BLaER1 (cell line): ENCODE results near the gene MBNL2.

Source experiments
- H3K27ac ChIP-seq: shearing (Covaris generic); formaldehyde crosslinking; 2 replicates; pipeline ENCODE4 v1.8.1; 2022
- H3K27me3 ChIP-seq: shearing (Covaris generic); formaldehyde crosslinking; 2 replicates; pipeline ENCODE4 v1.8.1; 2022
- H3K36me3 ChIP-seq: shearing (Covaris generic); formaldehyde crosslinking; 2 replicates; pipeline ENCODE4 v1.8.1; 2022
- H3K4me1 ChIP-seq: shearing (Covaris generic); formaldehyde crosslinking; 2 replicates; pipeline ENCODE4 v1.8.1; 2022
- H3K4me2 ChIP-seq: shearing (Covaris generic); formaldehyde crosslinking; 2 replicates; pipeline ENCODE4 v1.8.1; 2022
- H3K4me3 ChIP-seq: shearing (Covaris generic); formaldehyde crosslinking; 2 replicates; pipeline ENCODE4 v1.8.1; 2022
- H3K9ac ChIP-seq: shearing (Covaris generic); formaldehyde crosslinking; 2 replicates; pipeline ENCODE4 v1.8.1; 2022
- H3K9me3 ChIP-seq: shearing (Covaris generic); formaldehyde crosslinking; 2 replicates; pipeline ENCODE4 v1.8.1; 2022
- H4K20me1 ChIP-seq: shearing (Covaris generic); formaldehyde crosslinking; 2 replicates; pipeline ENCODE4 v1.8.1; 2022
- Cebpa-rat ChIP-seq: shearing (Covaris generic); IDR thresholded peaks from 2 replicates; pipeline ENCODE4 v1.8.1; 2022

The MBNL2 gene

DNA sequence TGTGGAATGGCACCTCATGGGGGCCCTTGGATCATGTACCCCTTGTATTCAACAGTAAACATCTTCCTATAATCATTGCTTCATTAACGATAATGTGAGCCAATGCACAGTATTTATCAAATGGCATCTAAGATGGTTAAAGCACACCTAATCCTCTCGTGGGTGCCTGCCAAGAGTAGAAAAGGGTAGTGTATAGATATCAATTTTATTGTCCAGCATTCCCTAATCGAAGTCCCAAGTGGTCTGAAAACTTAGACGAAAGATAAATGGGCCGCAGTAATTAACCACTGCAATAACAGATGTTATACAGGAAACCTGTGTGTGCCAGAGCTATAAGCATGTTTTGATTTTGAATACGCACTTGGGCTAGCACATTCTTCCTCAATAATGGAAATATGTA is 667 bp upstream of the MBNL2 start:
- H4K20me1 ChIP-seq, result peaks cover 16% of the 10 kb centered on the region; the same call in 1 of the 2 replicates
- H3K9me3 ChIP-seq, result no peaks in the 10 kb centered on the region
- H3K4me1 ChIP-seq, result peaks cover 36% of the 10 kb centered on the region
- no peaks in the 10 kb centered on the region for H3K36me3 ChIP-seq
- no peaks in the 10 kb centered on the region for H3K27me3 ChIP-seq
- TF ChIP-seq Cebpa-rat, result no peak
- 0 out of 2 replicates have a peak overlapping the region, but pooled peaks have one; percentile 81 for H3K9ac ChIP-seq
- peak overlapping the region; percentile 74 for H3K4me3 ChIP-seq
- no peak overlapping the region for H3K27ac ChIP-seq
- H3K4me2 ChIP-seq, result peak overlapping the region; percentile 96

DNA sequence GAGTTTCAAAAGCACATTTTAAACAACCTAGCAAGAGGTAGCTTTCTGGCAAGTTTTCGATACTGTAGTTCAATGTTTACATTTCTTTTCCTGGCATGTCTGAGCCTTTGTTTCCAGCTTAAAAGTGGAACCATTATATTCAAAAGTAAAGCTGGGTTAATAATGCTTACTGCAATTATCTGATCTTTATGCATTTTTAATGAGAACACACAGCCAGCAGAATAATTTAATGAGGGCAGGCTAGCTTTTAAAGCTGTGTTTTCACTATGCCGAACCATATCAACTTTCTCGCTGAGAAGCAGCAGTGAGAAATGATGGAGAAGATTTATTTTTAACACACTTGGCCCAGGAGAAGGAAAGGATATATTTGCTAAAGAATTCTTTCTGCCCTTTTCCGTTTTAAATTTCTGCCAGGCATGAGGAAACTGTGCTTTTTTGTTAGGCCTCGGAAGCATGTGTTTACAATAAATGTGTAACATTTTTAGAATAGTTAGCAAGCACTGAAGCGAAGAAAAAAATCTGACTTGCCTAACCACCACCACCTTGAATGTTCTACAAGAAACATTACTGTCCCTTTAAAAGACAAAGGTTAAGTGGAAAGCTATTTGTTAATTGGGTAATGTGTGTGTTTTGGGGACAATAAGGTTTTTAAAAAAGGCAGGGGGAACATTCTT is 1.0 kb downstream of the MBNL2 start:
- Histone ChIP-seq H4K20me1 (peaks cover 33% of the 10 kb centered on the region; the same call in 1 of the 2 replicates), H3K9ac (peak overlapping the region; percentile 81), H3K4me1 (peaks cover 53% of the 10 kb centered on the region), H3K36me3 (no peaks in the 10 kb centered on the region), H3K9me3 (no peaks in the 10 kb centered on the region), H3K4me2 (peak overlapping the region; percentile 96), H3K27ac (peak overlapping the region; percentile 71), H3K4me3 (peak overlapping the region; percentile 74), H3K27me3 (no peaks in the 10 kb centered on the region)
- TF ChIP-seq Cebpa-rat, result no peak

DNA sequence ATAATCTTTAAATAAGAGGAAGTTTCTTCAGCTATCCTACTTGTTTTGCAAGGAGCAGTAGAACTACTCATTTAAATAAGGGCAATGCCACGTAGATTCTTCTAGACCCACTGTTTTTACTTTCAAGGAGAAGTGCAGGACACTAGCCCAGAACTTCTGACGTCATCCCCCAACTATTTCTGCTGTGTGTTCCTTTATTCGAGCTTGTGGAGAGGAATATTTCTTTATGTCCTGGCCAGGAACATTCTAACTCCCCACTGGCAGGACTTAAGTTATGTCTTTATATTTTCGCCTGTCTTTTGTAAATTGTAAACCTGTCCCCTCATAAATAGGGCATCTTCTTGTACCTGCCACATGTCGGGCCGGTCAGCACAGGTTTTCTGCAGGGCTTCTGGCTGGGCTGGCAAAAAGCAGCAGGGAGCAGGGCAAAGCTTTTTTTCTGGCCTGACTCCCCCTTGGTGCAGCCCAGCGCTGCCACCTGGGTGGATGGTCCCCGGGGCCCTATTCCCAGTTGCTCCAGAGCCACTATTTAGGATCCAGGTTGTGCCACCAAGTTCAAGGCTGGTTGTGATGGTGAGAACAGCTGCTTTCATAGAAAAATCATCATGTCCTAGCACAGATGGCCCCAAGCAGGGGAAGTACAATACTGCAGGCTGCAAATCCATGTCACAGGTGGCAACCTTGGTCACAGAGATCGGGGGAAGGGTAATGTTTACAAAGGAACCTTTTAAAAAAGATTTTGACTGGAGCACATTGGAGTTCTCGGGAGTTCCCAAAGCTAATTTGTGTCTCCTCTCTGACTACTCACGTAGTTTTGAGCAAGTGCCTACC is 1.8 kb downstream of the MBNL2 start:
- Histone ChIP-seq H3K4me1 (peaks cover 53% of the 10 kb centered on the region), H3K36me3 (no peaks in the 10 kb centered on the region), H3K4me3 (peak overlapping the region; percentile 74), H3K9ac (peak overlapping the region; percentile 81), H3K27me3 (no peaks in the 10 kb centered on the region), H3K9me3 (no peaks in the 10 kb centered on the region), H4K20me1 (peaks cover 33% of the 10 kb centered on the region; the same call in 1 of the 2 replicates), H3K4me2 (peak overlapping the region; percentile 96), H3K27ac (peak overlapping the region; percentile 71)
- TF ChIP-seq Cebpa-rat, result no peak

DNA sequence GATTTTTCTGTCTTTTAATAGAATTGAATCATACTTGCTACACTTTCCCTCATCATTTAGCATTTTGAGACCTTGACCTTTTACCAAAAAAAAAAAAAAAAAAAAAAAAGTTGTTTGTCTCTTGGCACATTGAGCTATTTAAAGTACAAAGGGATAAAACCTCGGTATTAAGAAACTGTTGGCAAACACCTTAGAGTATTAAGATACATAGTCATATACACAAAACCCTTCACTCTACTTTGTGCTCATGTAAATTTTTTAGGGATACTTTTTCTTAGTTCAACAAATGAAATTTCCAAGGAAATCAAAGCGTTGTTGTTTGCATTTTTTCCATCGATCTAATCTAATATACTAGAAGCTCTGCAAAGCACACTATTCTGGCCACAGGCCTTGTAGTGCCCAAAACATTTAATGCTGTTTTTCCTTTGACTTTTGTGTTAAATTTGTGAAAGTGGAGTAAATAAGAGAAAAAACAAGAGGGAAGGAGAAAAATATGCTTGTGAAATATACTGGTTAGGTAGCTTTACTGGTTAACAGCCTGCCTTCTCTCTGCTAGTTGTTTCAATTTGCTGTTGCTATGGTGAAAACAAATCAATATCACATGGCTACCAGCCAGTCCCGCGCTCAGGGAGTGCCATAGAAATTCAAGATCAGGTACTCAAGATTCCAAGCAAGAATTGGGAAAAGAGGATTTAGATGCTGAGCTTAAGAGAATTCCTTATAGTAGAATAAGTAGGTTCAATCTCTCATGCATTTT is 2.6 kb downstream of the MBNL2 start:
- peaks cover 53% of the 10 kb centered on the region for H3K4me1 ChIP-seq
- no peaks in the 10 kb centered on the region for H3K9me3 ChIP-seq
- H3K9ac ChIP-seq, result peak overlapping the region; percentile 81
- peak overlapping the region; percentile 74 for H3K4me3 ChIP-seq
- no peaks in the 10 kb centered on the region for H3K36me3 ChIP-seq
- peak overlapping the region; percentile 96 for H3K4me2 ChIP-seq
- peaks cover 36% of the 10 kb centered on the region; the same call in 1 of the 2 replicates for H4K20me1 ChIP-seq
- H3K27ac ChIP-seq, result peak overlapping the region; percentile 71; the same call in 1 of the 2 replicates
- TF ChIP-seq Cebpa-rat, result no peak
- no peaks in the 10 kb centered on the region for H3K27me3 ChIP-seq

DNA sequence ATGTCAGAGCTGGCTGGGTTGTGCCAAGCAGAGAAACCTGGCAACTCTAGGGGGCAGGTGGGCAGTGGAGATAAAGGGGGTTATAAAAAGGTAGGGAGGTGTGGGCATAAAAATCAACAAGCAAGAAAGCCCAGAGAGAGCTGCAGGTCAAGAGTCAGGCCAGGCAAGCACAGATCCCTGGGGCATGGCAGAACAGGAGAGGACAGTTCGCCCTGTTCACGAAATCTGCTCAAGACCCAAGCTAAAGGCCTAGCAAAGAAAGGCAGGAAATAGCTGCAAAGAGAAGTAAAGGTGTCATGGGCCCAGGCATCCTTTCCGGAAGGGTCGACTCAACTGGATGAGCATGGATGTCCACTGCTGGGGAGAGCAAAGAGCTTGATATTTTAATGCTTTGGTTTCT is 3.4 kb downstream of the MBNL2 start:
- TF ChIP-seq Cebpa-rat, result no peak
- Histone ChIP-seq H3K27me3 (no peaks in the 10 kb centered on the region), H3K9me3 (no peaks in the 10 kb centered on the region), H3K4me1 (peaks cover 53% of the 10 kb centered on the region), H3K4me3 (peak overlapping the region; percentile 74), H3K27ac (peak overlapping the region; percentile 55; the same call in 1 of the 2 replicates), H4K20me1 (peaks cover 44% of the 10 kb centered on the region; the same call in 1 of the 2 replicates), H3K36me3 (no peaks in the 10 kb centered on the region), H3K4me2 (peak overlapping the region; percentile 96), H3K9ac (peak overlapping the region; percentile 81)

DNA sequence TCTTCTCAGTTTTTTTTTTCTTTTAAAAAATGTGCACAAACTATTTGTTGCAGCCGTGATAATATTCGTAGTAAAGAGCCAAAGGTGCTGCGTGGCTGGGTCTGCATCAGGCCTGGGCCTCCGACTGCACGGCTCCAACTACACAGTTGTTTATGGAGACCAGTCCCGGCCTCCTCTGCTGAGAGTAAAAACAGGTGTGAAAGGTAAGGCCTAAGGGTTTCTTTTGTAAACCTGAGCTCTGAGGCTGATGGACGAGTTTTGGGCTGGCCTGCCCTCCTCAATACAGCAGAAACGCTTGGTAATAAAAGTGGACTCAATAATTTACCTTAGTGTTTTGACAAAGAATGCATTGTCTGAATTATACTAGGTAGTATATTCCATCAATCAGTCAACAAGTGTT is 3.9 kb downstream of the MBNL2 start:
- H3K9ac ChIP-seq, result peak overlapping the region; percentile 81

DNA sequence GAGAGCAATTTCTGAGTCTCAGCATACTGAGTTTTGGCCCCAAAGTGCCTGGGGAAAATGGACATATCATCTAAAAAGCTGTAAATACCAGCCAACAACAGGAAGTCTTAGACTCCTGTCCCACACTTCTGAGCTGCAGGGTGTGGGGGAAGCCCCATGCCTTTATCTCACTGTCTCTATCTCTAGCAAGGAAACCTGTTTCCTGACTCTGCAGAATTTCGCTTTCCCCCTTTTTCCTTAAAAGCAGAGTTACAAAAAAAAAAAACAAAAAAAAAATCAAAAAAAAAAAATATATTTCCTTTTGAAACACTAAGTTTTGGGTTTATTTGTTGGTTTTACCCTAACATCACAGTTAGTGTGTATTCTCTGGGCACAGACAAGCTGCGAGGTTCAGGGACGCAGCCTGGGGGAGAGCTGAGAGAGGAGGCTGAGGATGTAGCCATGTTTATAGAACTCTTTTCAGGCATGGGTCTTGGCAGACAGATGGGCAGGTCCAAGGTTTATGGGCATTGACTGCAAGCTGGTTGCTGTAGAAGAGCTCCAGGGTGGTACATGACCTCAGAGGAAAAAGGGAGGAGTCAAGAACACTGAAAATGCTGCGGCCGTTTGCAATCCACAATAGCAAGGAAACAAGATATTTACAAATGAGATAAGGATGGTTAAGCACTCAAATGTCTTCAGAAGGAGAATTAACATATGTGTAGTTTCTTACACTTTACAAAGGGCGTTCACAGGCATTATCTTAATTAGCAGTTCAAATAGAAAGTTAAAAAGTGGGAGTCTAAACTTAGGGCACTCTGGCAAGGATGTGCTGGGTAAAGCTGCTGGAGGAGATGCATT is 4.9 kb downstream of the MBNL2 start:
- no peak overlapping the region for H3K27ac ChIP-seq
- no peak for TF ChIP-seq Cebpa-rat
- H3K9ac ChIP-seq, result no peak overlapping the region

More for the DNA sequence above, 3.9 kb downstream of the MBNL2 start:
- peaks cover 49% of the 10 kb centered on the region; the same call in 1 of the 2 replicates for H4K20me1 ChIP-seq
- no peak for TF ChIP-seq Cebpa-rat
- H3K36me3 ChIP-seq, result peaks cover under 1% of the 10 kb centered on the region; the same call in 1 of the 2 replicates
- H3K9me3 ChIP-seq, result no peaks in the 10 kb centered on the region
- peak overlapping the region; percentile 74 for H3K4me3 ChIP-seq
- H3K4me2 ChIP-seq, result peak overlapping the region; percentile 96
- peaks cover 53% of the 10 kb centered on the region for H3K4me1 ChIP-seq
- H3K27ac ChIP-seq, result peak overlapping the region; percentile 55; the same call in 1 of the 2 replicates
- no peaks in the 10 kb centered on the region for H3K27me3 ChIP-seq

DNA sequence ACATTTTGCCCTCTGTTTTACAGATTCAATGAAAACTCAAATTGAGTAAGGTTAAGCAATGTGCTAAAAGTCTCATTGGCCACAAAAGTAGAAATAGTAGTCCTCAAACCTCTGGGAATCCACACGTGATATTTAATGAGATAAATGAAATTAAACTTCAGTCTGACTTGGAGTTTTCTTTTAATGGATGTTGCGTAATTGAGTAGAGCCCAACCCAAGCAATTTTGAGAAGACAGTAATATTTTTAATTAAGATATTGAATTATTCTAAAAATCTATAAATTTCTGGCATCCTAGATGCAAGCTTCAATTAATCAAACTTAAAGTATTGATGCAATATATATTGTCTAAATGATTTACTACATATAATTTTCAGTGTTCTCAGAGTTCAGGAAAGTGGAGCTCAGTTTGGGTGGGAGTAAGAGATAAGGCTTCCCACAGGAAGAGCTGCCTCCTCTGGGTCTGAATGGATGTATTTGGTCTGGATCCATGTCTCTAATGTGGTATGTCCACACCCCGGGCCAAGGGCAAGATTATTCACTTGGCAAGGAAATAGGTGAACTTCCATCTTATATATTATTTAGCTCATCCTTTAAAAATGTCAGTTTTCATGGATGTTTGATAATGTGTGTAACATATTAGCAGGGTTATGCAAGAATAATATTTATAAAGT is 6.9 kb downstream of the MBNL2 start:
- peak; percentile 22; the same call in 1 of the 2 replicates for TF ChIP-seq Cebpa-rat
- no peak overlapping the region for H3K27ac ChIP-seq
- peaks cover 8% of the 10 kb centered on the region for H3K9me3 ChIP-seq
- H3K4me2 ChIP-seq, result no peak overlapping the region
- peaks cover 71% of the 10 kb centered on the region for H4K20me1 ChIP-seq
- H3K4me3 ChIP-seq, result no peak overlapping the region
- no peaks in the 10 kb centered on the region for H3K27me3 ChIP-seq
- H3K36me3 ChIP-seq, result peaks cover 24% of the 10 kb centered on the region; the same call in 1 of the 2 replicates
- H3K4me1 ChIP-seq, result peaks cover 41% of the 10 kb centered on the region
- no peak overlapping the region for H3K9ac ChIP-seq

More for the DNA sequence above, 4.9 kb downstream of the MBNL2 start:
- no peaks in the 10 kb centered on the region for H3K9me3 ChIP-seq
- H3K4me3 ChIP-seq, result 0 out of 2 replicates have a peak overlapping the region, but pooled peaks have one; percentile 6
- H3K36me3 ChIP-seq, result peaks cover 9% of the 10 kb centered on the region; the same call in 1 of the 2 replicates
- no peaks in the 10 kb centered on the region for H3K27me3 ChIP-seq
- H3K4me1 ChIP-seq, result peaks cover 44% of the 10 kb centered on the region
- peaks cover 59% of the 10 kb centered on the region for H4K20me1 ChIP-seq
- H3K4me2 ChIP-seq, result peak overlapping the region; percentile 96
